ENCODE measurements around the gene CLDN6.

Gene CLDN6

DNA sequence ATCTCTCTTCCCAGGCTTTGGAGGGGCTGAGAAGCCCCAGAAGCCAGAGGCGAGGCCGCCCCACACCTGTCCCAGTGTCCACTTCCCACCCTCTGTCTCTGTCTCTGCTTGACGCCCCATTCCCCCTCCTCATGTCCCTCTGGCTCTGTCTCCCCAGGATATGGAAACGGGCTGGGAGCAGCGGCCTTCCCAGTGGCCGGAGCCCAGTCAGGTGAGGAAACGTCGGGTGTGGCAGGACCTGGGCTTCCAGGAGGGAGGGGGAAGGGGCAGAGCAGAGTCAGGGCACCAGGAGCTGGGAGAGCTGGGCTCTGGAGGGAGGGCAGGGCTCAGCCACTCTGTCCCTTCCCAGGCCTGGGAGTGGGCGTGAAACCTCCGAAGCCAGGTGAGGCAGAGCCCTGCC lies 27.1 kb downstream of the CLDN6 start:
- no peak for DNase-seq (ENCODE audit: low read depth in 3 of 3, low spot score in 1 of 3)

DNA sequence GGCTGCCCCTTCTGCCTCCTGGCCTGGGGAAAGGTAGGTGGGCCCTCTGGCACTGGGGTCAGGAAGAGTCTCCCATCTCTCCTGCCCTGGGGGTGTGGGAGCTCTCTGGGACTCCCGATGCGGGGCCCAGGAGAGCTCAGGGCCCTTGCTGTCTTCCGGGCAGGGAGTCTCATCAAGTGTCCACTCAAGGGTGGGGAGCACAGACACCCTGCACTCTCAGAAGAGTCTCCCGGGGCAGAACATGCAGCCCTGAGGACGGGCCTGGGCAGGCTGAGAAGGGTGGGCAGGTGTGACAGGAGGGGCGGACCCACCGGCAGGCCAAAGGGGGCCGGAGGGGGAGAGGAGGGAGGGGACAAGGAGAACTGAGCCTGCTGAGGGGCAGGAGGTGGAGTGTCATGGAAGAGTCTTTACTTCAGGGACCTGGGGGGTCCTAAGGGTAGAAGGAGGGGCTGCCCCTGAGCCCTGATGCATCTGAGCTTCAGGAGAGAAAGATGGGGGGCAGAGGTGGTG lies 29.3 kb downstream of the CLDN6 start:
- DNase-seq (ENCODE audit: low read depth in 3 of 3, low spot score in 1 of 3) = no peak

DNA sequence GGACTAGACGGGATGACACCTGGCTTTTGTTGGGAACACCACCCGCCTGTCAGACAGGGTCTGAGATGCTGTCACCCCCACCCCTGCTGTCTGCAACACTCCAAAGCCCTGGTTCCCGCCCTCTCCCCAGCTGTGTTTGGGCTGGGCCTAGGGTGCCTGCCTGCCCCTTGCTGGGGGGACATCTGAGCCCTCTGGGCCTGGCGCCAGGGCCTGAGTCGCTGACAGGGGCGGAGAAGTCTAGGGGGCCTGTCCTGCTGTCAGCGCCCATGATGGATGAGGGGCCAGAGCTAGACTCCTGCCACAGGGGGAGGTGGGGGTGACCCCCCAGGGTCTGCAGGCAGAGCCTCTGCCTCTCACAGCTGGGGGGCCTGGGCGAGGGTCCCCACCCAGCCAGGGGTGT lies 30.1 kb downstream of the CLDN6 start:
- DNase-seq (ENCODE audit: low read depth in 3 of 3, low spot score in 1 of 3) = no peak

GRCh38 chr16:2987286-2987685 lies 30.7 kb downstream of the CLDN6 start:
- no peak for DNase-seq (ENCODE audit: low read depth in 3 of 3, low spot score in 1 of 3)

- DNase-seq (ENCODE audit: low read depth in 3 of 3, low spot score in 1 of 3) = no peak
Measured at GRCh38 chr16:2986623-2987188, 31.3 kb downstream of the CLDN6 start.

DNA sequence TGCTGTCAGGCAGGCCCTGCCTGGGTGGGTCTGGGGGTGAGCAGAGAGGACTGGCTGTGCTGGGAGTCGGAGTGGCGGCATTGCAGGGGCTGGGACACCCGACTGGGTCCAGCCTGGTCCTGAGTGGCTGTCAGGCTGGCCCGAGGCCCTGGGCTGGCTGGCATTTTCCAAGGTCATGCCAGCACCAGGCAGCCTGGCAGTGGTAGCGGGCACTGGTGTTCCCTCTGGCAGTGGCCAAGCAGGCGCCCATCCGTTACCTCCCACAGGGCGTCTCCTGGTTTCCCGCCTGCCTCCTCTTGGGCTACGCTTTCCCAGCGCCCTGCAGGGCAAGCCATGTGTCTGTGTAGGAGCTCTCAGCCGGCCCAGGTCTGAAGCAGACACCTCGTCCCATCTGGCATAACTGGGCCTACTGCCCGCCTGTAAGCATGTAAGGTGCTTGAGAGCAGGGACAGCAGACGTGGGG lies 32.1 kb downstream of the CLDN6 start:
- no peak for DNase-seq (ENCODE audit: low read depth in 3 of 3, low spot score in 1 of 3)

- no peak for DNase-seq (ENCODE audit: low read depth in 3 of 3, low spot score in 1 of 3)
Measured at GRCh38 chr16:2985462-2985861, 32.5 kb downstream of the CLDN6 start.

DNA sequence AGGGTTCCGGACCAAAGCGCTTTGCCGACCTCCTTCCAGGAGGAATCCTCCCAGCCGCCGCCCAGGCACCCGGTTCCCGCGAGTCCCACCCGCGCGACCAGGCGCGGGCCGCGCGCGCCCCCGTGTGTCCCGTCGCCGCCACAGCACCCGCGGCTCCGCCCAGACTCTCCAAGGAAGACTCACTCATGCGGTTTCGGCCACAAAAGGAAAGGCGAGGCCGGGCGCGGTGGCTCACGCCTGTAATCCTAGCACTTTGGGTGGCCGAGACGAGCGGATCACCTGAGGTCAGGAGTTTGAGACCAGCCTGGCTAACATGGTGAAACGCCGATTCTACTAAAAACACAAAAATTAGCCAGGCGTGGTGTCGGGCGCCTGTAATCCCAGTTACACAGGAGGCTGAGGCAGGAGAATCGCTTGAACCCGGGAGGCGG lies 34.3 kb downstream of the CLDN6 start:
- DNase-seq (ENCODE audit: low read depth in 3 of 3, low spot score in 1 of 3) = peak in 1 of 3 donors; percentile 68

GRCh38 chr16:2982402-2982801 lies 35.6 kb downstream of the CLDN6 start:
- no peak for DNase-seq (ENCODE audit: low read depth in 3 of 3, low spot score in 1 of 3)

DNA sequence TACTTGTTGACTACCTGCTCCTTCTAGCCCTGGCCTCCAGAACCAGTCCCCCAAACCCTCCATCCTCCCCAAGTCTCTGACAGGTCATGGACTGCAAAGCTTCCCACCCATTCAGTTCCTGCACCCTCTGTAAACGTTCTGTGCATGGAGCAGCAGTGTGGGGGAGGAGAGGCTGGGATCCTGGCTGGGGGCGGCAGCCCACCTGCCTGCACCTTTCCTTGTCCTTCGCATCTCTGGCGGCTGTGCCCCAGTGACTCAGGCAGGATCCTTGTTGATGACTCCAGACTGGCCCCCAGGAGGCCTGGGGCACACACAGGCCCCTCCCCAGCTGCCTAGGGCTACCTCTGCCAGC lies 36.1 kb downstream of the CLDN6 start:
- no peak for DNase-seq (ENCODE audit: low read depth in 3 of 3, low spot score in 1 of 3)

GRCh38 chr16:2981177-2981898 lies 36.6 kb downstream of the CLDN6 start:
- DNase-seq (ENCODE audit: low read depth in 3 of 3, low spot score in 1 of 3) = no peak

GRCh38 chr16:2980227-2981176 lies 37.5 kb downstream of the CLDN6 start, which contains the start of gene PKMYT1:
PKMYT1 (minus strand) TSS chr16:2980446; CDS start chr16:2979657, 789 bp downstream.
- peak; percentile 86 to 94 (median 92) for DNase-seq (ENCODE audit: low read depth in 3 of 3, low spot score in 1 of 3)

- DNase-seq (ENCODE audit: low read depth in 3 of 3, low spot score in 1 of 3) = no peak
Measured at GRCh38 chr16:2979669-2980226, 38.2 kb downstream of the CLDN6 start.

DNA sequence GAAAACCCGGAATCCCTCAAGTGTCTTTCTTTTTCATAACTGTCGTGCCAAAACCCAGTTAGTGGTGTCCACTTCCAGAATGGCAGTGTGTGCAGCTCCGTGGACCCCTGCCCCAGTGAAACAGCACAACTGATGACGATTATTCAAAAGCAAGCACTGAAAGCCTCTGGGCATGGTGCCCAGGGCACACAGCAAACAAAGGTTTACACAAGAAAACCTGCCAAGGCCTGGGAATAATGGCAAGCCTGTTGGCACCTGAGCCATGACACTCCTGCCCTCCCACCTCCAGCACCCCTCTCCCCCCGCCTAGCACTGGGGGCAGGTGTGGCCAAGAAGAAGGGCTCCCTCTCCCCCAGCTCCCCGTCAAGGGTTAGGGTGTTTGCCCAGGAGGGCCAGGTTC lies 40.5 kb downstream of the CLDN6 start:
- DNase-seq (ENCODE audit: low read depth in 3 of 3, low spot score in 1 of 3) = no peak

- no peak for DNase-seq (ENCODE audit: low read depth in 3 of 3, low spot score in 1 of 3)
Measured at GRCh38 chr16:2976673-2977072, 41.3 kb downstream of the CLDN6 start.

DNA sequence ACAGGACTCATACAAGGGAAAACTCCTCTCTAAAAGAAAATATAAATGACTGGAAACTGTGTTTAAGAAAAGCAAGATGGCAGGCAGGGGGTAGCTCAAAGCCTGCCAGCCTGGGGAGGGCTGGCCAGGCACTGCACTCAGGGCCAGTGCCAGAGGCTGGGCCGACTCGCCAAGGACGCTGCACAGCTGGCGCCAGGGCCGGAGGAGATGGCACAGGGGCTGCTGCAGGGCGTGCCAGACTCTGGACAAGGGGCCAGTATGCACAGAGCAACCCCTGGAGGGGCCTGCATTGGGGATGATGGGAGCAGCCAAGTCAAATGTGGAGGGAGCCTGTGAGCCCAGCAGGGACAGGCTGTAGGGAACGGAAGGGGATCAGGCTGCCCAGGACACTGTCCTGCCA lies 41.8 kb downstream of the CLDN6 start:
- no peak for DNase-seq (ENCODE audit: low read depth in 3 of 3, low spot score in 1 of 3)

- DNase-seq (ENCODE audit: low read depth in 3 of 3, low spot score in 1 of 3) = no peak
Measured at GRCh38 chr16:2975161-2975795, 42.7 kb downstream of the CLDN6 start.

DNA sequence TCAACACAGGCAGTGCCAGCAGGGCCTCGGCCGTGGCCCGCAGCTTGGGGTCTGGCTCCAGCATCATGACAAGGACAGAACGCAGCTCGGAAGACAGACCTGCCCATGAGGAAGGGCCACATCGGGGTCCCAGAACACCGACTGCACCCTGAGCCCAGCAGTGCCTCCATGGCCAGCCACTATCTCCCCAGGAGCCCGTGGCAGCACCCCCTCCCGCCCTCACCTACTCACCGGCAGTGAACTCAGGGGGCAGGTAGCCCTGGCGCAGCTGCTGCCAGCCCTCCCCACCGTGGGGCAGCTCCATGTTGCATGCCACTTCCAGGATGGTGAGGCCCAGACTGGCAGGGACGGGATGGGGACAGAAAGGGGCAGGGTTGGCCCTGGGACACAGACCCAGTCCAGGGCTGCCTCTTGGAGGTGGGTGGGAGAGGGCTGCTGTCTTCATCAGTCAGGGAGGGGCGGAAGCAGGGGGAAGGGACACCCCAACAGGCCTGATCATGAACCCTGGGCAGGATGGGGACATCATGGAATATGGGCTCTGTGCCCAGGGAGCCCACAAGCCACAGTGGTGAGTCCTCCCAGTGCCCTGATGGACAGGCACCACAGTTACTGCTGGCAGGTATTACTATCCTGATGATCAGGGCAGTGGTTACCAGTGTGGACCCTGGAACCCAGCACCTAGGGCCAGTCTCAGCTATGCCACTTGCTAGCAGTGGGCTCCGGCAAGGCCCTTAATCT lies 43.5 kb downstream of the CLDN6 start:
- DNase-seq (ENCODE audit: low read depth in 3 of 3, low spot score in 1 of 3) = no peak

- DNase-seq (ENCODE audit: low read depth in 3 of 3, low spot score in 1 of 3) = no peak
Measured at GRCh38 chr16:2973605-2974318, 44.2 kb downstream of the CLDN6 start.

All from stimulated activated CD4-positive, alpha-beta T cell treated with anti-CD3 and anti-CD28 coated beads, TNF-alpha, amount 100 ng/mL, for 1 hour (primary cell).